HepG2 (cell line): Measurements from ENCODE around the gene UBE4A. TPM values are rescaled to one million over a fixed set of nuclear protein-coding genes. Genes with fewer than 3 reads are reported as not detected.

Source experiments
- AKNA ChIP-seq: sonication (generic); formaldehyde crosslinking; IDR thresholded peaks from 2 replicates; pipeline ENCODE4 v1.4.0; 2020; ENCODE audit warnings: missing genetic modification reagents, borderline replicate concordance
- ATF4 ChIP-seq, 2 experiments: fragments of 450-650 bp in 1 of 2; sonication (generic) in 1 of 2; formaldehyde crosslinking; IDR thresholded peaks; 2 replicates each; pipeline versions ENCODE4 v1.5.0 to v1.8.0; 2020 to 2022; ENCODE audit warnings: mild to moderate bottlenecking in 1 of 2, missing genetic modification reagents in 1 of 2
- E2F5 ChIP-seq: sonication (generic); formaldehyde crosslinking; conservative IDR thresholded peaks from 2 replicates; pipeline ENCODE4 v1.4.0; 2020; ENCODE audit warnings: missing genetic modification reagents
- FOXA3 ChIP-seq: IDR thresholded peaks from 2 replicates; pipeline ENCODE4 v1.6.1; 2016; ENCODE audit warnings: missing genetic modification reagents, missing compliant biosample characterization
- GPN1 ChIP-seq: sonication (generic); formaldehyde crosslinking; IDR thresholded peaks from 2 replicates; pipeline ENCODE4 v1.5.1; 2020; ENCODE audit warnings: missing genetic modification reagents, borderline replicate concordance
- IKZF5 ChIP-seq: IDR thresholded peaks from 2 replicates; pipeline ENCODE4 v1.6.1; 2018; ENCODE audit warnings: missing genetic modification reagents, mild to moderate bottlenecking, missing compliant biosample characterization
- KLF6 ChIP-seq: IDR thresholded peaks from 2 replicates; pipeline ENCODE4 v1.8.0; 2016; ENCODE audit warnings: missing biosample characterization, missing genetic modification reagents
- LCORL ChIP-seq, 2 experiments: fragments of 450-650 bp in 1 of 2; sonication (generic) in 1 of 2; formaldehyde crosslinking in 1 of 2; IDR thresholded peaks; 2 replicates each; pipeline versions ENCODE4 v1.5.0 to v1.6.1; 2017 to 2020; ENCODE audit warnings: antibody characterized with exemption in 1 of 2, missing genetic modification reagents in 1 of 2
- PRMT3 ChIP-seq: sonication (generic); formaldehyde crosslinking; IDR thresholded peaks from 2 replicates; pipeline ENCODE4 v1.8.1; 2022; ENCODE audit warnings: low read depth, mild to moderate bottlenecking, moderate library complexity, missing genetic modification reagents, borderline replicate concordance
- SAFB2 ChIP-seq: sonication (generic); formaldehyde crosslinking; IDR thresholded peaks from 2 replicates; pipeline ENCODE4 v1.5.1; 2020; ENCODE audit warnings: missing genetic modification reagents, low read depth, mild to moderate bottlenecking, borderline replicate concordance
- SP5 ChIP-seq: IDR thresholded peaks from 2 replicates; pipeline ENCODE4 v1.6.1; 2016; ENCODE audit warnings: low read depth, borderline replicate concordance
- TBX3 ChIP-seq: fragments of 450-650 bp; IDR thresholded peaks from 2 replicates; pipeline ENCODE4 v1.6.1; 2017; ENCODE audit warnings: antibody characterized with exemption, mild to moderate bottlenecking, inconsistent platforms, borderline replicate concordance
- ZBTB26 ChIP-seq: IDR thresholded peaks from 2 replicates; pipeline ENCODE4 v1.6.1; 2016; ENCODE audit warnings: missing compliant biosample characterization, missing genetic modification reagents, borderline replicate concordance
- ZBTB8A ChIP-seq: sonication (generic); formaldehyde crosslinking; IDR thresholded peaks from 2 replicates; pipeline ENCODE4 v1.4.0; 2020; ENCODE audit warnings: mild to moderate bottlenecking, low read depth, missing genetic modification reagents, borderline replicate concordance
- ZFP36 ChIP-seq: fragments of 150-350 bp; IDR thresholded peaks from 2 replicates; pipeline ENCODE4 v1.6.1; 2018; ENCODE audit warnings: borderline replicate concordance, low read length, low read depth; ENCODE audit not compliant: partially characterized antibody
- ZNF224 ChIP-seq: sonication (generic); formaldehyde crosslinking; IDR thresholded peaks from 2 replicates; pipeline ENCODE4 v1.5.0; 2020; ENCODE audit warnings: mild to moderate bottlenecking, missing genetic modification reagents
- ZNF605 ChIP-seq: sonication (generic); formaldehyde crosslinking; IDR thresholded peaks from 2 replicates; pipeline ENCODE4 v1.8.0; 2022; ENCODE audit warnings: mild to moderate bottlenecking, missing genetic modification reagents
- polyA plus RNA-seq, 8 experiments: library from polyadenylated mRNA; depleted of rRNA in 3 of 8; stranded (reverse) in 7 of 8; unstranded in 1 of 8; fragments of >200 nt; fragmentation: Illumina TruSeq in 4 of 8; extraction: Trizol in 4 of 8; gene quantifications; 2 replicates each; pipeline versions ENCODE4 v1.2.1 to v1.2.3, GENCODE V29; 2011 to 2016; ENCODE audit warnings: low read depth in 4 of 8, missing spikeins in 1 of 8, mixed read lengths in 1 of 8; ENCODE audit not compliant: insufficient read depth in 1 of 8
- total RNA-seq, 5 experiments: library from RNA; depleted of rRNA; stranded (reverse); fragments of >200 nt; fragmentation: Illumina TruSeq; extraction: Trizol; gene quantifications; 2 replicates each; pipeline ENCODE4 v1.2.3, GENCODE V29; 2016; ENCODE audit warnings: low read depth in 1 of 5

The UBE4A gene
- total and polyA plus RNA-seq, 2 of the 13 experiments (the other 11 are each of a cell fraction or from before 2014, with no cell fraction given) = 15.1 to 32.7 TPM

- peak; percentile 98 for TF ChIP-seq TBX3
- TF ChIP-seq FOXA3 (CRISPR knock-in tag) = peak; percentile 81
- TF ChIP-seq LCORL (IDR thresholded peaks at IDR 0.05) = no peak
- TF ChIP-seq LCORL (CRISPR knock-in tag; IDR thresholded peaks at IDR 0.05) = peak; percentile 32; the same call in 1 of the 2 replicates
- TF ChIP-seq ZFP36 = peak; percentile 49
- TF ChIP-seq E2F5 = no peak
- no peak for TF ChIP-seq ZBTB26 (CRISPR knock-in tag)
- no peak for TF ChIP-seq ATF4 (CRISPR knock-in tag; IDR thresholded peaks at IDR 0.05)
- TF ChIP-seq SP5 (CRISPR knock-in tag) = peak; percentile 52
- TF ChIP-seq SAFB2 (CRISPR knock-in tag) = no peak
- no peak for TF ChIP-seq KLF6
- TF ChIP-seq GPN1 = no peak
- no peak for TF ChIP-seq PRMT3 (CRISPR knock-in tag)
- no peak for TF ChIP-seq ZBTB8A
- no peak for TF ChIP-seq IKZF5
- no peak for TF ChIP-seq ZNF224 (CRISPR knock-in tag)
- TF ChIP-seq AKNA (CRISPR knock-in tag) = no peak
- TF ChIP-seq ZNF605 = no peak
- TF ChIP-seq, all 625 proteins: peak for 33
Observed at GRCh38 chr11:118314988-118315411, 44.4 kb upstream of the UBE4A start (continued).
